Testis (tissue), 3 donors: ENCODE data around the gene AFAP1L2. TPM values are rescaled to one million over a fixed set of nuclear protein-coding genes. Genes with fewer than 3 reads are reported as not detected.

Experiments used
- DNase-seq: peaks from one replicate; pipeline ENCODE4 v3.0.0-alpha.2; 2019
- H3K27ac ChIP-seq, 2 donors: fragments of 200-600 bp; sonication (generic); one replicate each; pipeline ENCODE4 v1.5.1; 2019
- H3K27me3 ChIP-seq: fragments of 200-600 bp; sonication (generic); one replicate; pipeline ENCODE4 v1.5.1; 2019
- H3K36me3 ChIP-seq: fragments of 200-600 bp; sonication (generic); one replicate; pipeline ENCODE4 v1.5.1; 2017; ENCODE audit warnings: low read depth; ENCODE audit errors: missing control alignments
- H3K4me1 ChIP-seq: fragments of 200-600 bp; sonication (generic); one replicate; pipeline ENCODE4 v1.5.1; 2019
- H3K4me3 ChIP-seq, 2 donors: fragments of 200-600 bp; sonication (generic); one replicate each; pipeline ENCODE4 v1.5.1; 2017 to 2019
- H3K9me3 ChIP-seq: fragments of 200-600 bp; sonication (generic); one replicate; pipeline ENCODE4 v1.5.1; 2017
- CTCF ChIP-seq, 3 experiments: fragments of 450-650 bp in 2 of 3; fragments of 200-600 bp in 1 of 3; sonication (generic) in 1 of 3; IDR thresholded peaks; one replicate each; pipeline ENCODE4 v1.5.1; 2016 to 2019; ENCODE audit warnings: antibody characterized with exemption in 3 of 3, mild to moderate bottlenecking in 2 of 3, moderate library complexity in 1 of 3
- POLR2A ChIP-seq: fragments of 450-650 bp; IDR thresholded peaks from one replicate; pipeline ENCODE4 v1.6.1; 2017; ENCODE audit warnings: antibody characterized with exemption, mild to moderate bottlenecking, moderate library complexity
- WGBS, 2 donors: methylation state at CpG; one replicate each; pipeline ENCODE4 v1.1.5; 2018; 5-methylcytosine and 5-hydroxymethylcytosine counted together
- intact Hi-C: fragments of 100-400 bp; cut with DNase I; formaldehyde crosslinking; loops from one replicate; pipeline ENCODE4 v1.15.1; 2023; ENCODE audit warnings: low total_unique reads
- polyA plus RNA-seq: library from polyadenylated mRNA; stranded (reverse); fragments of 350-450 nt; fragmentation: Illumina TruSeq; extraction: RNeasy Lipid Tissue Mini Kit (QIAGEN cat#74804); gene quantifications from one replicate; pipeline ENCODE4 v1.2.3, GENCODE V29; 2014; ENCODE audit warnings: low read depth, low replicate concordance; ENCODE audit not compliant: insufficient read depth
- total RNA-seq, 2 donors: library from RNA; depleted of rRNA; stranded (reverse); fragments of >200 nt; gene quantifications; one replicate each; pipeline ENCODE4 v1.2.3, GENCODE V29; 2016

AFAP1L2 gene
- total and polyA plus RNA-seq, 3 donors from 2014 or later = 4.0 to 7.4 (median 6.9) TPM

GRCh38 chr10:114429581-114430335 lies 25.5 kb upstream of the AFAP1L2 start:
- no peaks in the 10 kb centered on the region for H3K27me3 ChIP-seq
- H3K4me1 ChIP-seq = peaks cover 11% of the 10 kb centered on the region
- H3K9me3 ChIP-seq = no peaks in the 10 kb centered on the region
- no peak overlapping the region for H3K4me3 ChIP-seq
- no peak for DNase-seq
- H3K27ac ChIP-seq = no peak overlapping the region
- no peaks in the 10 kb centered on the region for H3K36me3 ChIP-seq
- no peak for TF ChIP-seq POLR2A
- no peak for TF ChIP-seq CTCF (IDR thresholded peaks at IDR 0.05)
- intact Hi-C loops = loop anchor here (10.0 kb wide), 1 partner anchor 125 kb away; no protein-coding TSS in a partner anchor
- 71% methylated on average over 9 of the region's 9 CpGs for WGBS, 2 donors

DNA sequence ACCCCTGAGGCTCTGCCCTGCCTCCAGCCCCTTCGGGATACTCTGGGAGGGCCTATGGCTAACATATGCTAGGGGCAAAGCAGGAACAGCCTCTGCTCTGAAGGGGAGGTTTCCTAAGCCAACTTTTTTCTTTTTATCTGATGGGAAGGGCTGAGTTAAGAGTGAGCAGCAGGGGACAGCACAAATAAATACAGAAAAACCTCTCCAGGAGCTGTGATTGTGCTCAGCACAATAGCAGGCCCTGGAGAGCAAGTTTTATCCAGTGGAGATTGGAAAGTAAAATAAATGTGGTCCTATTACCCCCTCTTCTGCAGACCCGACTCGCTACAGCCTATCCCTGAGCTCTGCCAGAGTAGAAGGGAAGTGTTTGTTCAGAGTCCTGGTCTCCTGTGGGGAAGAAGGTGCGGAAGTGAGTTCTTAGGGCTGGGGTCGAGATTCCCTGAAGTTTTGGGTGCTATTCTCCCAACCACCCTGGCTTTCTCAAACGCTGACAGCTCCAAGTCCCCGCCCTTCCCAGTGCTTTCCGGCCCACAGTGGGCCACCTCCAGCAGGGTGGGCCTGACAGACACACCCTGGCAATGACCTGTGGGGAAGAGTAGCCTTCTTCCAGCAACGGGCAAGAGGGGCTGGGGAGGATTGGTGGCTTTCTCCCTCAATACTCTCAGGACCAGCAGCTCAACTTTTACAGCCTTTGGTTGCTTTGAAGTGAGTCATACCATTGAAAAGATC lies 23.0 kb upstream of the AFAP1L2 start:
- Histone ChIP-seq H3K9me3 (no peaks in the 10 kb centered on the region), H3K4me3 (no peak overlapping the region), H3K27ac (peak overlapping the region in 1 of 2 donors; percentile 62), H3K27me3 (no peaks in the 10 kb centered on the region), H3K36me3 (no peaks in the 10 kb centered on the region), H3K4me1 (peaks cover 11% of the 10 kb centered on the region)
- 55 to 64% methylated on average over 9 of the region's 9 CpGs for WGBS, 2 donors
- TF ChIP-seq CTCF (IDR thresholded peaks at IDR 0.05) = no peak
- TF ChIP-seq POLR2A = no peak
- no peak for DNase-seq
- intact Hi-C loops = no loop called here

- no peaks in the 10 kb centered on the region for H3K36me3 ChIP-seq
- intact Hi-C loops = no loop called here
- peaks cover 11% of the 10 kb centered on the region for H3K4me1 ChIP-seq
- WGBS, 2 donors = 51 to 53% methylated on average over 5 of the region's 5 CpGs
- H3K27ac ChIP-seq = no peak overlapping the region
- no peak for TF ChIP-seq CTCF (IDR thresholded peaks at IDR 0.05)
- no peak for TF ChIP-seq POLR2A
- H3K9me3 ChIP-seq = no peaks in the 10 kb centered on the region
- no peaks in the 10 kb centered on the region for H3K27me3 ChIP-seq
- H3K4me3 ChIP-seq = no peak overlapping the region
- no peak for DNase-seq
Observed at GRCh38 chr10:114426476-114426875, 22.2 kb upstream of the AFAP1L2 start.

DNA sequence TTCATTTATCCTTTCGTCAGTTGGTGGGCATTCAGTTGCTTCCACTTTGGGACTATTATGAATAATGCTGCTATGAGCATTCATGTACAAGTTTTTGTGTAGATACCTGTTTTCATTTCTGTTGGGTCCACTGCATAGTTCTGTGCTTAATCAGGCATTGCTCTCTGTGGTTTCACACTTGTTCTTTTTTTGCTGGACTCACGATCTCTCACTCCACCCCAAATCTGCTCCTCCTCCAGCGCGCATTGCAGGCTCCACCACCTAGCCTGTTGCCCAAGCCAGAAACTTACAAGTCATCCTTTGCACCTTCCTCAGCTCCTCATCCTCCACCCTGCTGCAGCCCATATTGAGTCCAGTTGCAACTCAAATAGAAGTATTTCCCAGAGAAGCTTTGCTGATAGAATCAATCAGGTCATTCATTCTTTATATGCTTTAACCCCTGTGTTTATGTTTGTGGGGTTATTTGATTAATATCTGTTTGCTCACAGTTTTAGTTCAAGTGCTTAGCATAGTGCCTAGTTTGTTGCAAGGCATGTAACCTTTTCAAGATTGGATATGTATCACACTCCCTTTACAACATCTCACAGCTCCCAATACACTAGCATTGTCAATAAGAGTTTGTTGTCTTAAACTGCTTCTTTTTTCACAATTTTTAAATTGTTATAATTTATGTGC lies 16.6 kb upstream of the AFAP1L2 start:
- intact Hi-C loops = no loop called here
- no peaks in the 10 kb centered on the region for H3K9me3 ChIP-seq
- DNase-seq = no peak
- no peak for TF ChIP-seq CTCF (IDR thresholded peaks at IDR 0.05)
- no peak for TF ChIP-seq POLR2A
- H3K27me3 ChIP-seq = no peaks in the 10 kb centered on the region
- no peaks in the 10 kb centered on the region for H3K4me1 ChIP-seq
- no peak overlapping the region for H3K27ac ChIP-seq
- no peak overlapping the region for H3K4me3 ChIP-seq
- WGBS, 2 donors = 91 to 92% methylated on average over 4 of the region's 4 CpGs
- H3K36me3 ChIP-seq = no peaks in the 10 kb centered on the region
